ENCODE data around the gene MAP4K4. TPM values are rescaled to one million over a fixed set of nuclear protein-coding genes. Genes with fewer than 3 reads are reported as not detected.

Gene MAP4K4
- total RNA-seq, 1 donor from 2014 or later = 91.9 TPM

- no peaks in the 10 kb centered on the region for H3K9me3 ChIP-seq (ENCODE audit: low read depth)
- no peak for DNase-seq (ENCODE audit: low spot score)
- no peaks in the 10 kb centered on the region for H3K36me3 ChIP-seq
- no peak overlapping the region for H3K4me3 ChIP-seq
- Mint-ChIP-seq H3K4me1 (peaks cover 47% of the 10 kb centered on the region), H3K27ac (no peak overlapping the region), H3K9me3 (peaks cover 6% of the 10 kb centered on the region), H3K27me3 (ENCODE audit: insufficient read depth, low read depth) (no peaks in the 10 kb centered on the region), H3K4me3 (no peak overlapping the region), H3K36me3 (peaks cover 9% of the 10 kb centered on the region)
- no peak overlapping the region for H2AFZ ChIP-seq (replicated peaks)
- H3K9ac ChIP-seq = no peak overlapping the region
- peaks cover 83% of the 10 kb centered on the region for H3K79me2 ChIP-seq (ENCODE audit: low read depth)
- no peaks in the 10 kb centered on the region for H3K27me3 ChIP-seq
- TF ChIP-seq CTCF (IDR thresholded peaks at IDR 0.05) (no peak), EZH2phosphoT487 (IDR thresholded peaks at IDR 0.05) (no peak), EZH2 (IDR thresholded peaks at IDR 0.05) (no peak)
- H4K20me1 ChIP-seq (ENCODE audit: low read depth) = peaks cover 75% of the 10 kb centered on the region
- H3K4me1 ChIP-seq = peaks cover 38% of the 10 kb centered on the region
- no peaks in the 10 kb centered on the region for H3F3A ChIP-seq (ENCODE audit: low read depth)
- H3K4me2 ChIP-seq = peak overlapping the region; percentile 6
- H3K27ac ChIP-seq = no peak overlapping the region
Measured at GRCh38 chr2:101750688-101751087, 53.2 kb downstream of the MAP4K4 start.

DNA sequence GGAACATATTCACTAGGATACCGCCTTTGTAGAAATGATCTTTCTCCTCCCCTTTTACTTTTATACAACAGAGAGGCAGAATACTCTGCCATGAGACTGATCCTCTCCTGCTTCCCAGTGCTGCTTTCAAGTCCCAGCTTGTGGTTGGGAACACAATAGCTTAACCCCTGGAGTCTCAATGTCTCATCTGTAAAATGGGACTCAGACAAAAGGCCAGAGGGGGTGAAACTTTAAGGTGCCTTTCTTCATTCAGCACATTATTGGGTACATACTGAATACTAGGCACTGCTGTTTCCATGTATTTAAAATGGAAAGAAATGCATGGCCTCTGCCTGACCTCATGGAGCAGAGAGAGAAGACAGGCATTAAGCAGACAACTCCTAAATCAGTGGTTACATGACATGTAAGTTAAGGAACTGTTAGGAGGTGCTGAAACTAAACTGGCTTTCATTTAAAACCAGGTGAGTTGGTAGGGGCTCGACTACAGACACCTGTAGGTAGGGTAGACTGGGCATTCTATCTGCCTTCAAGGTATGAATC, 53.8 kb downstream of the MAP4K4 start:
- no peak overlapping the region for H3K4me3 Mint-ChIP-seq
- H4K20me1 ChIP-seq (ENCODE audit: low read depth) = peaks cover 75% of the 10 kb centered on the region

GRCh38 chr2:101751875-101752619, 54.5 kb downstream of the MAP4K4 start:
- no peak overlapping the region for H3K4me3 ChIP-seq
- H3K4me1 Mint-ChIP-seq = peaks cover 46% of the 10 kb centered on the region
- no peaks in the 10 kb centered on the region for H3K9me3 ChIP-seq (ENCODE audit: low read depth)
- peaks cover 70% of the 10 kb centered on the region for H4K20me1 ChIP-seq (ENCODE audit: low read depth)
- H3K27ac Mint-ChIP-seq = no peak overlapping the region
- no peaks in the 10 kb centered on the region for H3K36me3 ChIP-seq
- no peaks in the 10 kb centered on the region for H3F3A ChIP-seq (ENCODE audit: low read depth)
- H3K9me3 Mint-ChIP-seq = peaks cover 9% of the 10 kb centered on the region
- H3K4me3 Mint-ChIP-seq = no peak overlapping the region
- H3K27me3 ChIP-seq = no peaks in the 10 kb centered on the region
- no peak overlapping the region for H3K27ac ChIP-seq
- peak overlapping the region; percentile 6 for H3K4me2 ChIP-seq
- no peaks in the 10 kb centered on the region for H3K27me3 Mint-ChIP-seq (ENCODE audit: insufficient read depth, low read depth)
- peaks cover 83% of the 10 kb centered on the region for H3K79me2 ChIP-seq (ENCODE audit: low read depth)
- no peak for DNase-seq (ENCODE audit: low spot score)
- no peak for TF ChIP-seq EZH2phosphoT487 (IDR thresholded peaks at IDR 0.05)
- TF ChIP-seq EZH2 (IDR thresholded peaks at IDR 0.05) = no peak
- no peak for TF ChIP-seq CTCF (IDR thresholded peaks at IDR 0.05)
- peaks cover 15% of the 10 kb centered on the region for H3K36me3 Mint-ChIP-seq
- H3K4me1 ChIP-seq = peaks cover 38% of the 10 kb centered on the region
- no peak overlapping the region for H2AFZ ChIP-seq (replicated peaks)
- H3K9ac ChIP-seq = no peak overlapping the region

More for the DNA sequence above, 53.8 kb downstream of the MAP4K4 start:
- peak overlapping the region; percentile 6 for H3K4me2 ChIP-seq
- H3K36me3 ChIP-seq = no peaks in the 10 kb centered on the region
- H3K9me3 ChIP-seq (ENCODE audit: low read depth) = no peaks in the 10 kb centered on the region
- no peaks in the 10 kb centered on the region for H3F3A ChIP-seq (ENCODE audit: low read depth)
- H3K9me3 Mint-ChIP-seq = peaks cover 6% of the 10 kb centered on the region
- no peak for DNase-seq (ENCODE audit: low spot score)
- no peak overlapping the region for H2AFZ ChIP-seq (replicated peaks)
- no peak overlapping the region for H3K9ac ChIP-seq
- H3K79me2 ChIP-seq (ENCODE audit: low read depth) = peaks cover 83% of the 10 kb centered on the region
- H3K4me1 Mint-ChIP-seq = peaks cover 46% of the 10 kb centered on the region
- no peak overlapping the region for H3K4me3 ChIP-seq
- no peaks in the 10 kb centered on the region for H3K27me3 ChIP-seq
- H3K27ac ChIP-seq = no peak overlapping the region
- no peak for TF ChIP-seq EZH2 (IDR thresholded peaks at IDR 0.05)
- TF ChIP-seq EZH2phosphoT487 (IDR thresholded peaks at IDR 0.05) = no peak
- peak overlapping the region; percentile 42 for H3K27ac Mint-ChIP-seq
- no peaks in the 10 kb centered on the region for H3K27me3 Mint-ChIP-seq (ENCODE audit: insufficient read depth, low read depth)
- H3K36me3 Mint-ChIP-seq = peaks cover 11% of the 10 kb centered on the region
- peaks cover 38% of the 10 kb centered on the region for H3K4me1 ChIP-seq

Measured in neural progenitor cell (in vitro differentiated cells).